Peyer's patch (tissue), 4 donors: Measurements from ENCODE around the gene L3MBTL4. TPM values are rescaled to one million over a fixed set of nuclear protein-coding genes. Genes with fewer than 3 reads are reported as not detected.

Source experiments
- DNase-seq, 3 donors: peaks; one replicate each; pipeline ENCODE4 v3.0.0-alpha.2; 2017 to 2019
- H3K27ac ChIP-seq, 4 donors: fragments of 200-600 bp; sonication (generic); one replicate each; pipeline ENCODE4 v1.5.1; 2016 to 2019
- H3K27me3 ChIP-seq, 2 donors: fragments of 200-600 bp; sonication (generic); one replicate each; pipeline ENCODE4 v1.5.1; 2019
- H3K36me3 ChIP-seq, 3 donors: fragments of 200-600 bp; sonication (generic); one replicate each; pipeline ENCODE4 v1.5.1; 2016 to 2019
- H3K4me1 ChIP-seq, 4 donors: fragments of 200-600 bp; sonication (generic); one replicate each; pipeline ENCODE4 v1.5.1; 2016 to 2019
- H3K4me3 ChIP-seq, 4 donors: fragments of 200-600 bp; sonication (generic); 1 replicate in 3 of 4; 2 replicates in 1 of 4; pipeline ENCODE4 v1.5.1; 2016 to 2019; ENCODE audit warnings: mild to moderate bottlenecking in 1 of 4
- H3K9me3 ChIP-seq, 4 donors: fragments of 200-600 bp; sonication (generic); one replicate each; pipeline ENCODE4 v1.5.1; 2016 to 2019; ENCODE audit warnings: mild to moderate bottlenecking in 1 of 4
- CTCF ChIP-seq, 6 experiments: fragments of 450-650 bp in 4 of 6; fragments of 200-600 bp in 2 of 6; sonication (generic) in 1 of 6; IDR thresholded peaks; one replicate each; pipeline ENCODE4 v1.5.1; 2017 to 2019; ENCODE audit warnings: antibody characterized with exemption in 6 of 6, mild to moderate bottlenecking in 3 of 6, moderate library complexity in 1 of 6
- POLR2A ChIP-seq, 2 donors: fragments of 450-650 bp; IDR thresholded peaks; one replicate each; pipeline ENCODE4 v1.5.1; 2017; ENCODE audit warnings: antibody characterized with exemption in 2 of 2, mild to moderate bottlenecking in 2 of 2, moderate library complexity in 2 of 2
- total RNA-seq, 4 donors: library from RNA; depleted of rRNA; stranded (reverse); fragments of >200 nt; gene quantifications; one replicate each; pipeline ENCODE4 v1.1.0, GENCODE V29; 2016

L3MBTL4 gene
- total RNA-seq, 4 donors from 2014 or later = 6.5 to 25.6 (median 13.7) TPM

- Histone ChIP-seq H3K27ac (no peak overlapping the region), H3K4me1 (peaks cover 0 to 4% (median 0%) of the 10 kb centered on the region in 4 donors), H3K27me3 (no peaks in the 10 kb centered on the region), H3K9me3 (peaks cover 0 to 9% (median 0%) of the 10 kb centered on the region in 4 donors), H3K36me3 (no peaks in the 10 kb centered on the region), H3K4me3 (no peak overlapping the region)
- no peak for DNase-seq
- TF ChIP-seq CTCF (IDR thresholded peaks at IDR 0.05) = no peak
Observed at GRCh38 chr18:6255116-6255705, 159.5 kb downstream of the L3MBTL4 start.

- Histone ChIP-seq H3K9me3 (peaks cover 0 to 9% (median 0%) of the 10 kb centered on the region in 4 donors), H3K27me3 (no peaks in the 10 kb centered on the region), H3K4me1 (peaks cover 0 to 4% (median 0%) of the 10 kb centered on the region in 4 donors), H3K36me3 (no peaks in the 10 kb centered on the region), H3K27ac (no peak overlapping the region), H3K4me3 (no peak overlapping the region)
- no peak for DNase-seq
- TF ChIP-seq POLR2A (IDR thresholded peaks at IDR 0.05) = no peak
- no peak for TF ChIP-seq CTCF (IDR thresholded peaks at IDR 0.05)
Observed at GRCh38 chr18:6254456-6254855, 160.3 kb downstream of the L3MBTL4 start.

GRCh38 chr18:6251084-6251483 is 163.6 kb downstream of the L3MBTL4 start:
- no peaks in the 10 kb centered on the region for H3K36me3 ChIP-seq
- DNase-seq = no peak
- H3K9me3 ChIP-seq = no peaks in the 10 kb centered on the region
- peaks cover 0 to under 1% (median 0%) of the 10 kb centered on the region in 4 donors for H3K4me1 ChIP-seq
- TF ChIP-seq CTCF (IDR thresholded peaks at IDR 0.05) (no peak), POLR2A (IDR thresholded peaks at IDR 0.05) (no peak)
- H3K4me3 ChIP-seq = no peak overlapping the region
- no peak overlapping the region for H3K27ac ChIP-seq
- H3K27me3 ChIP-seq = no peaks in the 10 kb centered on the region

GRCh38 chr18:6249788-6250187 is 164.9 kb downstream of the L3MBTL4 start:
- no peaks in the 10 kb centered on the region for H3K27me3 ChIP-seq
- TF ChIP-seq CTCF (IDR thresholded peaks at IDR 0.05) (no peak), POLR2A (IDR thresholded peaks at IDR 0.05) (no peak)
- H3K9me3 ChIP-seq = no peaks in the 10 kb centered on the region
- no peaks in the 10 kb centered on the region for H3K36me3 ChIP-seq
- no peaks in the 10 kb centered on the region for H3K4me1 ChIP-seq
- H3K4me3 ChIP-seq = no peak overlapping the region
- no peak for DNase-seq
- no peak overlapping the region for H3K27ac ChIP-seq

GRCh38 chr18:6249170-6249569 is 165.5 kb downstream of the L3MBTL4 start:
- Histone ChIP-seq H3K36me3 (no peaks in the 10 kb centered on the region), H3K27ac (no peak overlapping the region), H3K4me1 (no peaks in the 10 kb centered on the region), H3K9me3 (no peaks in the 10 kb centered on the region), H3K27me3 (no peaks in the 10 kb centered on the region), H3K4me3 (no peak overlapping the region)
- no peak for DNase-seq
- TF ChIP-seq POLR2A (IDR thresholded peaks at IDR 0.05) = no peak
- TF ChIP-seq CTCF (IDR thresholded peaks at IDR 0.05) = no peak

GRCh38 chr18:6248017-6248416 is 166.7 kb downstream of the L3MBTL4 start:
- no peak overlapping the region for H3K27ac ChIP-seq
- H3K4me3 ChIP-seq = no peak overlapping the region
- H3K4me1 ChIP-seq = no peaks in the 10 kb centered on the region
- H3K27me3 ChIP-seq = no peaks in the 10 kb centered on the region
- H3K9me3 ChIP-seq = no peaks in the 10 kb centered on the region
- no peak for TF ChIP-seq POLR2A (IDR thresholded peaks at IDR 0.05)
- no peak for TF ChIP-seq CTCF (IDR thresholded peaks at IDR 0.05)
- H3K36me3 ChIP-seq = no peaks in the 10 kb centered on the region
- no peak for DNase-seq
